GM23248 (cell line): ENCODE results near the gene PLIN3.

Experiments used
- EZH2 ChIP-seq: fragments of 200-600 bp; sonication (generic); IDR thresholded peaks from 2 replicates; pipeline ENCODE4 v1.6.1; 2018; ENCODE audit warnings: antibody characterized with exemption, mild to moderate bottlenecking; ENCODE audit not compliant: insufficient read depth, poor library complexity, severe bottlenecking
- EZH2phosphoT487 ChIP-seq: fragments of 200-600 bp; sonication (generic); IDR thresholded peaks from 2 replicates; pipeline ENCODE4 v1.6.1; 2018; ENCODE audit warnings: antibody characterized with exemption, moderate library complexity, mild to moderate bottlenecking, low read depth; ENCODE audit not compliant: insufficient read depth

DNA sequence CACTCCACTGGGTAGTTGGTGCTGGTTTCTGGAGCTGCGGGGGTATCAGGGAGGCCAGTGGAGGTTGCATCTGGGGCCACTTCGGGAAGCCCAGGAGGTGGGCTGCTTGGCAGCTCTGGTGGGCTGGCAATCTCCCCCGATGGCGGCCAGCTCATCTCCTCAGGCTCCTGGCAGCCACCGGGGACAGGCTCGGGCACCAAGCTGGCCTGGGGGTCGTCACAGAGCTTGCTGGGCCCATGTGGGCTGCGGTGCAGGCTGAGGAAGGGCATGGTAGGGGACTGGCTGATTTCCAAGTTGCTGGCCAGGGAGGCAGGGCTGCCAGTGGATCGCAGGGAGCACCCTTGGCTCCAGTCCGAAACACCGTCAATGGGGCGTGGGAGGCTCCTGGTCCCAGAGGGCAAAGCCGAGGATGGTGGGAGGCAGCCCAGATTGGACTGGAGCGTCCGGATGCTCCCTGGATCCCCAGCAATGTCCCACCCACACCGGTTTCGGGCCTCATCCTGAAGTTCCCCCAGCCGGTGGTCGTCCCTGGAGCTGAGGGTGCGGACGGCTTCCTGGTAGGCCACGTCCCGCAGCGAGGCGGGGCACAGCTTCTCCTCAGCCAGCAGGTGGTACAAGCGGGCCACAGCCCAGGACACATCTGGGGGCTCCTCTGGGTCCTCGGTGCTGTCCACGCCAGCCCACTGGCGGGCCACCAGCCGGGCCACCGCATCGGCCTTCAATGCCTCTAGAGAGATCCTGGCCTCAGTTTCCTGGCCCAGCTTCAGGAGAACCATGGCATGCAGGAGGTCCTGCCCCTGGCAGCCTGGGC lies 49.8 kb downstream of the PLIN3 start:
- no peak for TF ChIP-seq EZH2
- no peak for TF ChIP-seq EZH2phosphoT487
